Calu3 (cell line): ENCODE data around the gene NHSL2. TPM values are rescaled to one million over a fixed set of nuclear protein-coding genes. Genes with fewer than 3 reads are reported as not detected.

Experiments used
- BruUV-seq: library from RNA; stranded (reverse); fragments of 400-500 nt; replicated peaks from 2 replicates; lab custom pipeline; 2021; lab: Mats Ljungman, UMichigan
- CTCF ChIA-PET: fragments of 300-600 bp; sonication (Branson Sonifier 250); formaldehyde crosslinking; loops from one replicate; lab custom pipeline; 2022; ENCODE audit warnings: antibody characterized with exemption; lab: Charles Lee
- DNase-seq: peaks from one replicate; pipeline ENCODE4 v3.0.0; 2022
- H3K27ac Mint-ChIP-seq: one replicate; pipeline ENCODE4 v1.8.0; 2022; ENCODE audit warnings: mixed read lengths; ENCODE audit not compliant: unreplicated experiment
- H3K27me3 Mint-ChIP-seq: one replicate; pipeline ENCODE4 v1.8.0; 2022; ENCODE audit warnings: mixed read lengths; ENCODE audit not compliant: unreplicated experiment
- H3K36me3 Mint-ChIP-seq: one replicate; pipeline ENCODE4 v1.8.0; 2022; ENCODE audit warnings: mild to moderate bottlenecking, moderate library complexity, mixed read lengths; ENCODE audit not compliant: insufficient read depth, unreplicated experiment
- H3K4me1 Mint-ChIP-seq: one replicate; pipeline ENCODE4 v1.8.0; 2022; ENCODE audit warnings: mild to moderate bottlenecking, low read depth, mixed read lengths; ENCODE audit not compliant: unreplicated experiment
- H3K4me3 Mint-ChIP-seq: one replicate; pipeline ENCODE4 v1.8.0; 2022; ENCODE audit warnings: mild to moderate bottlenecking, low read depth, moderate library complexity, mixed read lengths; ENCODE audit not compliant: unreplicated experiment
- H3K9me3 Mint-ChIP-seq: one replicate; pipeline ENCODE4 v1.8.0; 2022; ENCODE audit warnings: low read depth, mixed read lengths; ENCODE audit not compliant: unreplicated experiment
- intact Hi-C: fragments of 100-400 bp; cut with micrococcal nuclease; formaldehyde crosslinking; loops from one replicate; pipeline ENCODE4 v1.10.0; 2022; ENCODE audit not compliant: unreplicated experiment
- total RNA-seq: library from RNA; stranded (reverse); gene quantifications from 2 replicates; pipeline ENCODE4 v1.2.3, GENCODE V29; 2022
- TF ChIP-seq, protein P1 (sequence below): fragments of 200-600 bp; IDR thresholded peaks from one replicate; pipeline ENCODE4 v1.8.0; 2022; ENCODE audit warnings: antibody characterized with exemption; ENCODE audit not compliant: unreplicated experiment

The NHSL2 gene
- total RNA-seq, 1 experiment from 2014 or later, result 0.09 TPM

DNA sequence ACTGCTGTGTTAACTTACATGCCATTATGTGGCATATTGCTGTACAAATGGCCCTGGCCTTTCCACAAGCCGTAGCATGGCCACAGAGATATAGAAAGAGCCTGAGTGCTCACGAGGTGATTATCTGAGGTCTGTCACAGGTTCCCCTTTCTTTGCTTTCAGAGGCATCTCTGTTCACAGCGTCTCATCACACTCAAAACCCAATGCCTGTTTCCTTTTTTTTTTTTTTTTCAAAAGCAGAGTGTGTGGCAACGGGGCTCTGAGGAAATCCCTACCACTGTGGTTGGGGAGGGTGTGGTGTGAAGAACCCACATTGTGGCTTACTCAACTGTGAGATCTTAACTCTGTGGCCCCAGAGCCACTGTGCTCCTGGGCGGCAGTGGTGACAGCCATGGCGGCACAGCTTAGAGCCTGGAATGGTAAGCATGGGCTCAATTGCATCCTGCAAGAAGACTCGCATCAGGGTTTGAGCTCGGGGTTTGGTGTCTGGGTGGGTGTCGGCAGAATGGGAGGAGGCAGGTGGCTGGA is 190.2 kb downstream of the NHSL2 start:
- BruUV-seq, result no TSS peak
- DNase-seq, result no peak
- CTCF ChIA-PET, result no interaction called here
- TF ChIP-seq, protein P1, sequence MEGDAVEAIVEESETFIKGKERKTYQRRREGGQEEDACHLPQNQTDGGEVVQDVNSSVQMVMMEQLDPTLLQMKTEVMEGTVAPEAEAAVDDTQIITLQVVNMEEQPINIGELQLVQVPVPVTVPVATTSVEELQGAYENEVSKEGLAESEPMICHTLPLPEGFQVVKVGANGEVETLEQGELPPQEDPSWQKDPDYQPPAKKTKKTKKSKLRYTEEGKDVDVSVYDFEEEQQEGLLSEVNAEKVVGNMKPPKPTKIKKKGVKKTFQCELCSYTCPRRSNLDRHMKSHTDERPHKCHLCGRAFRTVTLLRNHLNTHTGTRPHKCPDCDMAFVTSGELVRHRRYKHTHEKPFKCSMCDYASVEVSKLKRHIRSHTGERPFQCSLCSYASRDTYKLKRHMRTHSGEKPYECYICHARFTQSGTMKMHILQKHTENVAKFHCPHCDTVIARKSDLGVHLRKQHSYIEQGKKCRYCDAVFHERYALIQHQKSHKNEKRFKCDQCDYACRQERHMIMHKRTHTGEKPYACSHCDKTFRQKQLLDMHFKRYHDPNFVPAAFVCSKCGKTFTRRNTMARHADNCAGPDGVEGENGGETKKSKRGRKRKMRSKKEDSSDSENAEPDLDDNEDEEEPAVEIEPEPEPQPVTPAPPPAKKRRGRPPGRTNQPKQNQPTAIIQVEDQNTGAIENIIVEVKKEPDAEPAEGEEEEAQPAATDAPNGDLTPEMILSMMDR, result no peak
- intact Hi-C loops, result no loop called here
- H3K9me3 Mint-ChIP-seq, result no peaks in the 10 kb centered on the region
- H3K4me1 Mint-ChIP-seq, result no peaks in the 10 kb centered on the region
- no peak overlapping the region for H3K27ac Mint-ChIP-seq
- H3K27me3 Mint-ChIP-seq, result peaks cover 61% of the 10 kb centered on the region
- no peak overlapping the region for H3K4me3 Mint-ChIP-seq
- no peaks in the 10 kb centered on the region for H3K36me3 Mint-ChIP-seq

DNA sequence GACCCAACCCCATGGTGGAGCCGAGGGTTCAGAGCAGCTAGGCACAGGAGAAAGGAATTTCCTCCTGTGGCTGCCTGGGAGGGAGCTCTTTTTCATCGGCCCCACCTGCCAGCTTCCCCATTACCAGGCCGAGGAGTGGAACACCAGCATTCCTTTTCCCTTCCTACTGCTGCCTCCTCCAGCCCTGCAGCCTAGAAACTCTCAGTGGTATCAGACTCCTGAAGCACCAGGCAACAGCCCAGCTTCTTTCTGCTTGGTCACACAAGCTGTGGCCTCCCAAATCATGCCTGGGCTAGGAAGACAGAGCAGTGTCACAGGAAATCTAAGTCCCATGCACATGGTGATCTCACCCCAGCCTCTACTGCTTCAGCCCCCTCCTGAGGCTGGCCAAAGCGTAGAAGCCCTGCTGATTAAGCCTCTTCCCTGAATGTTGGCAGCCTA is 191.0 kb downstream of the NHSL2 start:
- DNase-seq, result no peak
- CTCF ChIA-PET, result interaction anchor here (0.6 kb wide), 1 partner anchor 187 kb away, joined by 3 read pairs; no protein-coding TSS in a partner anchor
- TF ChIP-seq, protein P1, result no peak
- no peaks in the 10 kb centered on the region for H3K9me3 Mint-ChIP-seq
- H3K4me1 Mint-ChIP-seq, result no peaks in the 10 kb centered on the region
- peaks cover 61% of the 10 kb centered on the region for H3K27me3 Mint-ChIP-seq
- intact Hi-C loops, result no loop called here
- no peak overlapping the region for H3K4me3 Mint-ChIP-seq
- no peak overlapping the region for H3K27ac Mint-ChIP-seq
- BruUV-seq, result no TSS peak
- H3K36me3 Mint-ChIP-seq, result no peaks in the 10 kb centered on the region

DNA sequence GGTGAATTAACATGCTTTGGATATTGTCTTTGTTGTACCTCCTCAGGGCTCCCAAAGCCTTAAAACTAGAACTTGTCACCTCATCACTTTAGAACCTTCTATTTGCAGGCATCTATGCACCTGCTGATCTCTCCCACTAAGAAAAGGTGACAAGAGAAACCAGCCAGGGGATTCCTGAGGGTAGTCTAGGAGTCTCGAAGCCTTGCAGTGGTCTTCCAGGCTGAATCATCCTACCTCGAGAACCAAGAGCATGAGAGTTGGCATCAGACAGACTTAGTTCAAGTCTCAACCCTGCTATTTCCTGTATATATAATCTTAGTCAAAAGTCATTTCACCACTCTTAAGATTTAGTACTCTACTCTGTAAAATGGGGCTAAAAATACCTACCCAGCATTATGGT is 191.5 kb downstream of the NHSL2 start:
- Mint-ChIP-seq H3K36me3 (no peaks in the 10 kb centered on the region), H3K27me3 (peaks cover 60% of the 10 kb centered on the region), H3K27ac (no peak overlapping the region), H3K4me1 (no peaks in the 10 kb centered on the region), H3K9me3 (no peaks in the 10 kb centered on the region), H3K4me3 (no peak overlapping the region)
- intact Hi-C loops, result no loop called here
- TF ChIP-seq, protein P1, result no peak
- no TSS peak for BruUV-seq
- CTCF ChIA-PET, result interaction anchor here (0.6 kb wide), 1 partner anchor 187 kb away, joined by 3 read pairs; no protein-coding TSS in a partner anchor
- no peak for DNase-seq

DNA sequence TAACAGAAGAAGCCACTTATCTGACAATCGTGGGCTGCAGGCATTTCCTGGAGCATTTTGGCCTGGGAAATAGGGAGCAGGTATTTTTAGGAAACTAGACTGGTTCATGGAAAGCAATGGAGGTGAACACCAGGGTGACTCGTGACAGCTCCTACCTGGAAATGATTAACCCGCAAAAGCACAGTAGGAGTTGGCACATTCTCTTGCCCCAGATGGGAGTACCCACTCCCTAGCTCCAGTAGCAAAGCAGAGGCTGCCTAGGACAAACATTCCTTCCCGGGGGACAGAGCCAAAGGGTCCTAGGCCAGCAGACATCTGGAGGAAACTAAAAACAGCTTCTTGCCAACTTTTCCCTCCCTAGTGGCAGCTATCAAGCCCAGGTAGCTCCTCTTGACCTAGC is 192.1 kb downstream of the NHSL2 start:
- H3K36me3 Mint-ChIP-seq, result no peaks in the 10 kb centered on the region
- BruUV-seq, result no TSS peak
- no peak overlapping the region for H3K27ac Mint-ChIP-seq
- DNase-seq, result no peak
- CTCF ChIA-PET, result no interaction called here
- H3K9me3 Mint-ChIP-seq, result no peaks in the 10 kb centered on the region
- no peak overlapping the region for H3K4me3 Mint-ChIP-seq
- TF ChIP-seq, protein P1, result no peak
- peaks cover 60% of the 10 kb centered on the region for H3K27me3 Mint-ChIP-seq
- H3K4me1 Mint-ChIP-seq, result no peaks in the 10 kb centered on the region
- intact Hi-C loops, result no loop called here
